K562 (cell line): ENCODE results near the gene BSDC1. TPM values are rescaled to one million over a fixed set of nuclear protein-coding genes. Genes with fewer than 3 reads are reported as not detected.

Experiments
- EP300 ChIP-seq: IDR thresholded peaks from 2 replicates; pipeline ENCODE4 v1.6.1; 2012; ENCODE audit warnings: low read length, improper control_type of control experiment
- FOXP1 ChIP-seq: sonication (generic); formaldehyde crosslinking; IDR thresholded peaks from 2 replicates; pipeline ENCODE4 v1.8.0; 2022; ENCODE audit warnings: mild to moderate bottlenecking, missing genetic modification reagents
- HNRNPK ChIP-seq: fragments of 200-400 bp; formaldehyde crosslinking; IDR thresholded peaks from one replicate; pipeline ENCODE4 v1.6.1; 2018; ENCODE audit warnings: mild to moderate bottlenecking, low read depth, low read length; ENCODE audit not compliant: poor library complexity, severe bottlenecking
- NCOA4 ChIP-seq: fragments of 450-650 bp; IDR thresholded peaks from 2 replicates; pipeline ENCODE4 v1.6.1; 2018; ENCODE audit warnings: mild to moderate bottlenecking; ENCODE audit not compliant: partially characterized antibody
- NFRKB ChIP-seq: fragments of 450-650 bp; IDR thresholded peaks from 2 replicates; pipeline ENCODE4 v1.6.1; 2016; ENCODE audit warnings: low read depth
- NRF1 ChIP-seq, 2 experiments: fragments of 450-650 bp; IDR thresholded peaks in 1 of 2; conservative IDR thresholded peaks in 1 of 2; 2 replicates each; pipeline ENCODE4 v1.6.1; 2014; ENCODE audit warnings: mild to moderate bottlenecking in 2 of 2
- RCOR1 ChIP-seq, 2 experiments: IDR thresholded peaks; 2 replicates each; pipeline ENCODE4 v1.6.1; 2012; ENCODE audit warnings: low read depth in 2 of 2, low read length in 2 of 2, borderline replicate concordance in 1 of 2, improper control_type of control experiment in 1 of 2
- SIX5 ChIP-seq, 2 experiments: IDR thresholded peaks; 2 replicates each; pipeline ENCODE4 v1.6.1; 2011; ENCODE audit warnings: low read length in 2 of 2, borderline replicate concordance in 1 of 2, low read depth in 1 of 2, mild to moderate bottlenecking in 1 of 2, moderate library complexity in 1 of 2; ENCODE audit not compliant: insufficient read depth in 1 of 2
- SRF ChIP-seq, 2 experiments: fragments of 250-450, 450-650 bp in 1 of 2; sonication (Bioruptor Pico) in 1 of 2; sonication (generic) in 1 of 2; formaldehyde crosslinking; IDR thresholded peaks; 2 replicates each; pipeline versions ENCODE4 v1.5.0 to v1.5.1; 2020 to 2022; ENCODE audit warnings: mild to moderate bottlenecking in 1 of 2, missing genetic modification reagents in 1 of 2
- TAF15 ChIP-seq: fragments of 200-400 bp; formaldehyde crosslinking; IDR thresholded peaks from 2 replicates; pipeline ENCODE4 v1.6.1; 2017; ENCODE audit warnings: mild to moderate bottlenecking, low read depth, low read length, moderate library complexity
- TEAD4 ChIP-seq, 2 experiments: sonication (generic) in 1 of 2; formaldehyde crosslinking in 1 of 2; IDR thresholded peaks; 2 replicates each; pipeline versions ENCODE4 v1.6.1 to v1.8.0; 2012 to 2022; ENCODE audit warnings: borderline replicate concordance in 1 of 2, inconsistent platforms in 1 of 2, low read length in 1 of 2, mild to moderate bottlenecking in 1 of 2, missing genetic modification reagents in 1 of 2
- ZC3H4 ChIP-seq: sonication (generic); formaldehyde crosslinking; IDR thresholded peaks from 2 replicates; pipeline ENCODE4 v1.9.0; 2021; ENCODE audit warnings: missing genetic modification reagents, borderline replicate concordance
- ZNF354B ChIP-seq: fragments of 250-450 bp; sonication (Bioruptor Pico); IDR thresholded peaks from 2 replicates; pipeline ENCODE4 v1.4.0; 2020
- ZNF717 ChIP-seq: fragments of 250-450 bp; sonication (Bioruptor Pico); IDR thresholded peaks from 2 replicates; pipeline ENCODE4 v1.5.0; 2021
- polyA plus RNA-seq, 8 experiments: library from polyadenylated mRNA; depleted of rRNA in 4 of 8; stranded (reverse) in 5 of 8; unstranded in 3 of 8; fragments of >200 nt; fragmentation: Nextera tagmentation in 2 of 8; fragmentation: Illumina TruSeq in 1 of 8; extraction: Ambion mirVana in 2 of 8; extraction: Trizol in 1 of 8; gene quantifications; 2 replicates each; pipeline versions ENCODE4 v1.2.1 to v1.2.3, GENCODE V29; 2011 to 2014; ENCODE audit warnings: inconsistent platforms in 1 of 8, missing spikeins in 1 of 8
- total RNA-seq, 7 experiments: library from RNA; depleted of rRNA in 6 of 7; stranded (reverse); fragments of >200 nt in 6 of 7; fragmentation: Illumina TruSeq in 2 of 7; extraction: Trizol in 2 of 7; gene quantifications; 2 replicates each; pipeline versions ENCODE4 v1.2.1 to v1.2.3, GENCODE V29; 2011 to 2021; ENCODE audit warnings: low replicate concordance in 1 of 7
- TF ChIP-seq, protein P1 (sequence below): fragments of 250-450 bp; sonication (Bioruptor Pico); IDR thresholded peaks from 2 replicates; pipeline ENCODE4 v1.8.0; 2021; ENCODE audit warnings: moderate library complexity, mild to moderate bottlenecking, inconsistent platforms
- TF ChIP-seq, protein P2 (sequence below): fragments of 250-450 bp; sonication (Bioruptor Pico); IDR thresholded peaks from 2 replicates; pipeline ENCODE4 v1.4.0; 2020; ENCODE audit warnings: mild to moderate bottlenecking, moderate library complexity
- TF ChIP-seq, protein P3 (sequence below): sonication (generic); formaldehyde crosslinking; IDR thresholded peaks from 2 replicates; pipeline ENCODE4 v1.9.0; 2022; ENCODE audit warnings: mild to moderate bottlenecking, missing genetic modification reagents
- TF ChIP-seq, protein P4 (sequence below): fragments of 150-350 bp; conservative IDR thresholded peaks from 2 replicates; pipeline ENCODE4 v1.6.1; 2014; ENCODE audit warnings: low read length

Gene BSDC1
- total and polyA plus RNA-seq, 9 of the 15 experiments (the other 6 are each of a cell fraction or from before 2014, with no cell fraction given) = 10.2 to 96.8 (median 73.1) TPM

DNA sequence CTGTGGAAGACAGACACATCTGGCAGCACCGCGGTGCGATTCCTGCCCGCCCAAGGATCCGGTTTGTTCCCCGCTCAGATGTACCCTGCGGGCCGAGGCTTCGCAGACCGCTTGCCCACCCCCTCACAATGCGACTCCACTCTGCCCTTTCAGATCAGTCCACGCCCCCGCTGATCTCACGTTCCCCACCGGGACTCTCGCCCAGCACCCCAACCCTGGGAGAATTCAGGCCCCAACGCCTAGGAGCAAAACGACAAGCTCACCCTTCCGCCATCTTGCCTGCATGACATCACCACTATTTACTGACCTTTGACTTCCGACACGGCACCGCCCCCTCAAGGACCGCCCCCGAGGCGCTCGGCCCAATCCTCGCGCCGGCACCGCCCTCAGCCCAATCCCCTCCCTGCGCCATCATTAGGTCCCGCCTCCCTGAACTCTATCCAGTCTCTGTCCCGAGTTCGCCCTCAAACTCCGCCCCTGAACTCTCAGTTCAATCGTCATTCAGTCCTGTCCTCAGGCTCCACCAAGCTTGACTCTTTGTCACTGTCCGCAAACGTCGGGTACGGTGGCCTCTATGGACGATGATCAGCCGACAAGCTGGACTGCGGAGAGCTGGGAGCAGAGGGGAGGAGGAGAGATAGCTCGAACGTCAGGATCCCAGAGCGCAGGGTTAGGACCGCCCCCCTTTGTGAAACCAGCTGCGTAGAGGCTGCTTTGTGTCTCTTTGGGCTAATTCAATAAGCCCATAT is at the start of gene BSDC1 (continued):
- TF ChIP-seq, protein P1, sequence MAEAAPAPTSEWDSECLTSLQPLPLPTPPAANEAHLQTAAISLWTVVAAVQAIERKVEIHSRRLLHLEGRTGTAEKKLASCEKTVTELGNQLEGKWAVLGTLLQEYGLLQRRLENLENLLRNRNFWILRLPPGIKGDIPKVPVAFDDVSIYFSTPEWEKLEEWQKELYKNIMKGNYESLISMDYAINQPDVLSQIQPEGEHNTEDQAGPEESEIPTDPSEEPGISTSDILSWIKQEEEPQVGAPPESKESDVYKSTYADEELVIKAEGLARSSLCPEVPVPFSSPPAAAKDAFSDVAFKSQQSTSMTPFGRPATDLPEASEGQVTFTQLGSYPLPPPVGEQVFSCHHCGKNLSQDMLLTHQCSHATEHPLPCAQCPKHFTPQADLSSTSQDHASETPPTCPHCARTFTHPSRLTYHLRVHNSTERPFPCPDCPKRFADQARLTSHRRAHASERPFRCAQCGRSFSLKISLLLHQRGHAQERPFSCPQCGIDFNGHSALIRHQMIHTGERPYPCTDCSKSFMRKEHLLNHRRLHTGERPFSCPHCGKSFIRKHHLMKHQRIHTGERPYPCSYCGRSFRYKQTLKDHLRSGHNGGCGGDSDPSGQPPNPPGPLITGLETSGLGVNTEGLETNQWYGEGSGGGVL (CRISPR knock-in tag) = no peak
- TF ChIP-seq SIX5 (IDR thresholded peaks at IDR 0.05; ENCODE audit: borderline replicate concordance in 1 of 2, insufficient read depth in 1 of 2, low read depth in 1 of 2, low read length in 2 of 2) = peak in 1 of 2 experiments; percentile 33; a peak in 1 of 4 replicates
- TF ChIP-seq NFRKB = peak; percentile 95
- TF ChIP-seq TEAD4 (IDR thresholded peaks at IDR 0.05; ENCODE audit: low read length) = peak; percentile 71
- TF ChIP-seq TEAD4 (CRISPR knock-in tag; IDR thresholded peaks at IDR 0.05; ENCODE audit: borderline replicate concordance) = no peak
- TF ChIP-seq RCOR1 (IDR thresholded peaks at IDR 0.05; ENCODE audit: borderline replicate concordance in 1 of 2, low read depth in 2 of 2, low read length in 2 of 2) = peak; percentile 50 to 96; a peak in 3 of 4 replicates
- TF ChIP-seq, protein P2, sequence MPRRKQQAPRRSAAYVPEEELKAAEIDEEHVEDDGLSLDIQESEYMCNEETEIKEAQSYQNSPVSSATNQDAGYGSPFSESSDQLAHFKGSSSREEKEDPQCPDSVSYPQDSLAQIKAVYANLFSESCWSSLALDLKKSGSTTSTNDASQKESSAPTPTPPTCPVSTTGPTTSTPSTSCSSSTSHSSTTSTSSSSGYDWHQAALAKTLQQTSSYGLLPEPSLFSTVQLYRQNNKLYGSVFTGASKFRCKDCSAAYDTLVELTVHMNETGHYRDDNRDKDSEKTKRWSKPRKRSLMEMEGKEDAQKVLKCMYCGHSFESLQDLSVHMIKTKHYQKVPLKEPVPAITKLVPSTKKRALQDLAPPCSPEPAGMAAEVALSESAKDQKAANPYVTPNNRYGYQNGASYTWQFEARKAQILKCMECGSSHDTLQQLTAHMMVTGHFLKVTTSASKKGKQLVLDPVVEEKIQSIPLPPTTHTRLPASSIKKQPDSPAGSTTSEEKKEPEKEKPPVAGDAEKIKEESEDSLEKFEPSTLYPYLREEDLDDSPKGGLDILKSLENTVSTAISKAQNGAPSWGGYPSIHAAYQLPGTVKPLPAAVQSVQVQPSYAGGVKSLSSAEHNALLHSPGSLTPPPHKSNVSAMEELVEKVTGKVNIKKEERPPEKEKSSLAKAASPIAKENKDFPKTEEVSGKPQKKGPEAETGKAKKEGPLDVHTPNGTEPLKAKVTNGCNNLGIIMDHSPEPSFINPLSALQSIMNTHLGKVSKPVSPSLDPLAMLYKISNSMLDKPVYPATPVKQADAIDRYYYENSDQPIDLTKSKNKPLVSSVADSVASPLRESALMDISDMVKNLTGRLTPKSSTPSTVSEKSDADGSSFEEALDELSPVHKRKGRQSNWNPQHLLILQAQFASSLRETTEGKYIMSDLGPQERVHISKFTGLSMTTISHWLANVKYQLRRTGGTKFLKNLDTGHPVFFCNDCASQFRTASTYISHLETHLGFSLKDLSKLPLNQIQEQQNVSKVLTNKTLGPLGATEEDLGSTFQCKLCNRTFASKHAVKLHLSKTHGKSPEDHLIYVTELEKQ (CRISPR knock-in tag) = no peak
- no peak; the same call in 1 of the 2 replicates for TF ChIP-seq ZNF717 (CRISPR knock-in tag)
- peak; percentile 87 to 89 for TF ChIP-seq NRF1 (conservative IDR thresholded peaks at IDR 0.05 in 1 of 2, IDR thresholded peaks at IDR 0.05 in 1 of 2)
- TF ChIP-seq HNRNPK = no peak
- TF ChIP-seq TAF15 = no peak
- no peak for TF ChIP-seq NCOA4
- peak; percentile 80 for TF ChIP-seq EP300
- peak; percentile 21; the same call in 1 of the 2 replicates for TF ChIP-seq FOXP1 (CRISPR knock-in tag)
- peak; percentile 77; the same call in 1 of the 2 replicates for TF ChIP-seq ZC3H4 (CRISPR knock-in tag)
- TF ChIP-seq, protein P3, sequence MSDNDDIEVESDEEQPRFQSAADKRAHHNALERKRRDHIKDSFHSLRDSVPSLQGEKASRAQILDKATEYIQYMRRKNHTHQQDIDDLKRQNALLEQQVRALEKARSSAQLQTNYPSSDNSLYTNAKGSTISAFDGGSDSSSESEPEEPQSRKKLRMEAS = peak; percentile 67
- no peak for TF ChIP-seq ZNF354B
- TF ChIP-seq, protein P4, sequence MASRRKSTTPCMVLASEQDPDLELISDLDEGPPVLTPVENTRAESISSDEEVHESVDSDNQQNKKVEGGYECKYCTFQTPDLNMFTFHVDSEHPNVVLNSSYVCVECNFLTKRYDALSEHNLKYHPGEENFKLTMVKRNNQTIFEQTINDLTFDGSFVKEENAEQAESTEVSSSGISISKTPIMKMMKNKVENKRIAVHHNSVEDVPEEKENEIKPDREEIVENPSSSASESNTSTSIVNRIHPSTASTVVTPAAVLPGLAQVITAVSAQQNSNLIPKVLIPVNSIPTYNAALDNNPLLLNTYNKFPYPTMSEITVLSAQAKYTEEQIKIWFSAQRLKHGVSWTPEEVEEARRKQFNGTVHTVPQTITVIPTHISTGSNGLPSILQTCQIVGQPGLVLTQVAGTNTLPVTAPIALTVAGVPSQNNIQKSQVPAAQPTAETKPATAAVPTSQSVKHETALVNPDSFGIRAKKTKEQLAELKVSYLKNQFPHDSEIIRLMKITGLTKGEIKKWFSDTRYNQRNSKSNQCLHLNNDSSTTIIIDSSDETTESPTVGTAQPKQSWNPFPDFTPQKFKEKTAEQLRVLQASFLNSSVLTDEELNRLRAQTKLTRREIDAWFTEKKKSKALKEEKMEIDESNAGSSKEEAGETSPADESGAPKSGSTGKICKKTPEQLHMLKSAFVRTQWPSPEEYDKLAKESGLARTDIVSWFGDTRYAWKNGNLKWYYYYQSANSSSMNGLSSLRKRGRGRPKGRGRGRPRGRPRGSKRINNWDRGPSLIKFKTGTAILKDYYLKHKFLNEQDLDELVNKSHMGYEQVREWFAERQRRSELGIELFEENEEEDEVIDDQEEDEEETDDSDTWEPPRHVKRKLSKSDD = no peak
- peak in 1 of 2 experiments; percentile 90; a peak in 2 of 4 replicates for TF ChIP-seq SRF (CRISPR knock-in tag; IDR thresholded peaks at IDR 0.05)
